ENCODE measurements around the gene SERPINB1. TPM values are rescaled to one million over a fixed set of nuclear protein-coding genes. Genes with fewer than 3 reads are reported as not detected.

SERPINB1 gene
- total and polyA plus RNA-seq, 10 of the 15 experiments (the other 5 are each of a cell fraction or from before 2014, with no cell fraction given), result 0.45 to 2.4 (median 0.83) TPM

DNA sequence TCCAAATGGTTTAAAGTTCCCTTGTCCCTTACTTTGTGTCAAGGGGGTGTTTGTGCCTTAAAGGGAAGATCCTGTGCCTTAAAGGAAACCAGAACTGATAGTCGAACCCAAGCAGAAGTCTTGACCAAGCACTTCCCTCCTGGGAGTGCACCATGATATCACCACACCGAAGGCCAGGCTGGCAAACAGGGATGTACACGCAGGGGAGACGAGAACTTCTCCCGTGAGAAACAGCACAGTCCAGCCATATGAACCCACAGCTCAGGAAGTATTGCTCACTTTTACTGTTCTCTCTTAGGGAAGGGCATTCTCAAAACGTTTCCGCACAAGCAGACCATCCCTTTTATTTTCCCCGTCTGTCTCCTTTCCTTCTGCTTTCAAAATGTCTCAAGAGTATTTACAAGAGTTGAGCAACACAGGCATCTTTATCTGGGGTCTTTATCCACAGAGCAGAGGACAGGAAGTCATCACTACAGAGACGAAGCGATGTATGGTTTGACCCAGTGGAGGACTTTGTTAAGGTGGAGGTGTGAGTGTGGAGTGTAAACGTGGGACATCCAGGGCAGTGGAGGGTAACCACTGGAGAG is 12.8 kb upstream of the SERPINB1 start (continued):
- TF ChIP-seq, protein P1, sequence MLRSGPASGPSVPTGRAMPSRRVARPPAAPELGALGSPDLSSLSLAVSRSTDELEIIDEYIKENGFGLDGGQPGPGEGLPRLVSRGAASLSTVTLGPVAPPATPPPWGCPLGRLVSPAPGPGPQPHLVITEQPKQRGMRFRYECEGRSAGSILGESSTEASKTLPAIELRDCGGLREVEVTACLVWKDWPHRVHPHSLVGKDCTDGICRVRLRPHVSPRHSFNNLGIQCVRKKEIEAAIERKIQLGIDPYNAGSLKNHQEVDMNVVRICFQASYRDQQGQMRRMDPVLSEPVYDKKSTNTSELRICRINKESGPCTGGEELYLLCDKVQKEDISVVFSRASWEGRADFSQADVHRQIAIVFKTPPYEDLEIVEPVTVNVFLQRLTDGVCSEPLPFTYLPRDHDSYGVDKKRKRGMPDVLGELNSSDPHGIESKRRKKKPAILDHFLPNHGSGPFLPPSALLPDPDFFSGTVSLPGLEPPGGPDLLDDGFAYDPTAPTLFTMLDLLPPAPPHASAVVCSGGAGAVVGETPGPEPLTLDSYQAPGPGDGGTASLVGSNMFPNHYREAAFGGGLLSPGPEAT (IDR thresholded peaks at IDR 0.05; ENCODE audit: low read depth), result 0 out of 2 replicates have a peak, but pooled peaks have one; percentile 8
- TF ChIP-seq JUNB (IDR thresholded peaks at IDR 0.05) (no peak), SPI1 (IDR thresholded peaks at IDR 0.05; ENCODE audit: borderline replicate concordance, insufficient read depth, low read depth, low read length) (peak; percentile 60; the same call in 1 of the 2 replicates), PAX8 (IDR thresholded peaks at IDR 0.05) (no peak), RELA (IDR thresholded peaks at IDR 0.05; ENCODE audit: borderline replicate concordance, partially characterized antibody) (no peak), RFX5 (IDR thresholded peaks at IDR 0.05; ENCODE audit: low read depth, low read length) (no peak)
- TF ChIP-seq, protein P2, sequence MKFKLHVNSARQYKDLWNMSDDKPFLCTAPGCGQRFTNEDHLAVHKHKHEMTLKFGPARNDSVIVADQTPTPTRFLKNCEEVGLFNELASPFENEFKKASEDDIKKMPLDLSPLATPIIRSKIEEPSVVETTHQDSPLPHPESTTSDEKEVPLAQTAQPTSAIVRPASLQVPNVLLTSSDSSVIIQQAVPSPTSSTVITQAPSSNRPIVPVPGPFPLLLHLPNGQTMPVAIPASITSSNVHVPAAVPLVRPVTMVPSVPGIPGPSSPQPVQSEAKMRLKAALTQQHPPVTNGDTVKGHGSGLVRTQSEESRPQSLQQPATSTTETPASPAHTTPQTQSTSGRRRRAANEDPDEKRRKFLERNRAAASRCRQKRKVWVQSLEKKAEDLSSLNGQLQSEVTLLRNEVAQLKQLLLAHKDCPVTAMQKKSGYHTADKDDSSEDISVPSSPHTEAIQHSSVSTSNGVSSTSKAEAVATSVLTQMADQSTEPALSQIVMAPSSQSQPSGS (IDR thresholded peaks at IDR 0.05; ENCODE audit: low read length), result no peak; the same call in 1 of the 2 replicates
